HepG2 (cell line): Measurements from ENCODE around the gene ZC3H12A. TPM values are rescaled to one million over a fixed set of nuclear protein-coding genes. Genes with fewer than 3 reads are reported as not detected.

ENCODE experiments used
- CEBPB ChIP-seq: IDR thresholded peaks from 2 replicates; pipeline ENCODE4 v1.6.1; 2011; ENCODE audit warnings: low read depth, low read length, improper control_type of control experiment, borderline replicate concordance
- FOSL2 ChIP-seq: sonication (generic); formaldehyde crosslinking; IDR thresholded peaks from 2 replicates; pipeline ENCODE4 v1.4.0; 2020; ENCODE audit warnings: missing genetic modification reagents
- FOXO1 ChIP-seq: sonication (generic); formaldehyde crosslinking; IDR thresholded peaks from 2 replicates; pipeline ENCODE4 v1.4.0; 2020; ENCODE audit warnings: missing genetic modification reagents
- GATA4 ChIP-seq: sonication (generic); IDR thresholded peaks from 2 replicates; pipeline ENCODE4 v1.6.1; 2016; ENCODE audit warnings: antibody characterized with exemption, low read depth, borderline replicate concordance
- GLI4 ChIP-seq: sonication (generic); formaldehyde crosslinking; IDR thresholded peaks from 2 replicates; pipeline ENCODE4 v1.5.1; 2020; ENCODE audit warnings: missing genetic modification reagents, mild to moderate bottlenecking, moderate library complexity, borderline replicate concordance
- GZF1 ChIP-seq: sonication (generic); formaldehyde crosslinking; IDR thresholded peaks from 2 replicates; pipeline ENCODE4 v1.5.1; 2020; ENCODE audit warnings: mild to moderate bottlenecking, missing genetic modification reagents
- IKZF4 ChIP-seq: sonication (generic); formaldehyde crosslinking; IDR thresholded peaks from 2 replicates; pipeline ENCODE4 v1.5.1; 2020; ENCODE audit warnings: borderline replicate concordance, mild to moderate bottlenecking, low read depth, missing genetic modification reagents; ENCODE audit errors: not compliant biosample characterization
- KLF13 ChIP-seq: sonication (generic); formaldehyde crosslinking; IDR thresholded peaks from 2 replicates; pipeline ENCODE4 v1.4.0; 2020; ENCODE audit warnings: mild to moderate bottlenecking, missing genetic modification reagents
- MED1 ChIP-seq: sonication (generic); formaldehyde crosslinking; IDR thresholded peaks from 2 replicates; pipeline ENCODE4 v1.4.0; 2020; ENCODE audit warnings: missing genetic modification reagents
- RELA ChIP-seq: sonication (generic); formaldehyde crosslinking; IDR thresholded peaks from 2 replicates; pipeline ENCODE4 v1.4.0; 2020; ENCODE audit warnings: missing genetic modification reagents
- SOX13 ChIP-seq, 3 experiments: fragments of 450-650 bp in 1 of 3; sonication (generic) in 1 of 3; formaldehyde crosslinking in 1 of 3; IDR thresholded peaks in 2 of 3; conservative IDR thresholded peaks in 1 of 3; 2 replicates each; pipeline versions ENCODE4 v1.5.0 to v1.6.1; 2016 to 2020; ENCODE audit warnings: antibody characterized with exemption in 1 of 3, mild to moderate bottlenecking in 1 of 3, missing compliant biosample characterization in 1 of 3, missing genetic modification reagents in 1 of 3, moderate library complexity in 1 of 3
- ZNF143 ChIP-seq: sonication (generic); formaldehyde crosslinking; IDR thresholded peaks from 2 replicates; pipeline ENCODE4 v1.4.0; 2020; ENCODE audit warnings: missing genetic modification reagents
- ZNF160 ChIP-seq: sonication (generic); formaldehyde crosslinking; IDR thresholded peaks from 2 replicates; pipeline ENCODE4 v1.8.0; 2022; ENCODE audit warnings: mild to moderate bottlenecking, inconsistent platforms, missing genetic modification reagents
- ZNF225 ChIP-seq: sonication (generic); formaldehyde crosslinking; IDR thresholded peaks from 2 replicates; pipeline ENCODE4 v1.4.0; 2020; ENCODE audit warnings: mild to moderate bottlenecking, missing genetic modification reagents
- ZNF24 ChIP-seq: fragments of 450-650 bp; IDR thresholded peaks from 2 replicates; pipeline ENCODE4 v1.6.1; 2017; ENCODE audit warnings: antibody characterized with exemption, mild to moderate bottlenecking
- ZNF3 ChIP-seq: IDR thresholded peaks from 2 replicates; pipeline ENCODE4 v1.7.0; 2017; ENCODE audit warnings: inconsistent platforms
- ZNF484 ChIP-seq: sonication (generic); formaldehyde crosslinking; IDR thresholded peaks from 2 replicates; pipeline ENCODE4 v1.5.1; 2020; ENCODE audit warnings: mild to moderate bottlenecking, low read depth, missing genetic modification reagents, borderline replicate concordance
- ZNF770 ChIP-seq: sonication (generic); formaldehyde crosslinking; IDR thresholded peaks from 2 replicates; pipeline ENCODE4 v1.5.0; 2020; ENCODE audit warnings: mild to moderate bottlenecking, missing genetic modification reagents
- ZSCAN21 ChIP-seq: sonication (generic); formaldehyde crosslinking; IDR thresholded peaks from 2 replicates; pipeline ENCODE4 v1.8.0; 2022; ENCODE audit warnings: mild to moderate bottlenecking, missing genetic modification reagents, moderate library complexity, borderline replicate concordance
- polyA plus RNA-seq, 8 experiments: library from polyadenylated mRNA; depleted of rRNA in 3 of 8; stranded (reverse) in 7 of 8; unstranded in 1 of 8; fragments of >200 nt; fragmentation: Illumina TruSeq in 4 of 8; extraction: Trizol in 4 of 8; gene quantifications; 2 replicates each; pipeline versions ENCODE4 v1.2.1 to v1.2.3, GENCODE V29; 2011 to 2016; ENCODE audit warnings: low read depth in 4 of 8, missing spikeins in 1 of 8, mixed read lengths in 1 of 8; ENCODE audit not compliant: insufficient read depth in 1 of 8
- total RNA-seq, 5 experiments: library from RNA; depleted of rRNA; stranded (reverse); fragments of >200 nt; fragmentation: Illumina TruSeq; extraction: Trizol; gene quantifications; 2 replicates each; pipeline ENCODE4 v1.2.3, GENCODE V29; 2016; ENCODE audit warnings: low read depth in 1 of 5
- TF ChIP-seq, protein P1 (sequence below): sonication (generic); formaldehyde crosslinking; IDR thresholded peaks from 2 replicates; pipeline ENCODE4 v1.5.0; 2020; ENCODE audit warnings: mild to moderate bottlenecking, missing genetic modification reagents, borderline replicate concordance

Gene ZC3H12A
- total and polyA plus RNA-seq, 2 of the 13 experiments (the other 11 are each of a cell fraction or from before 2014, with no cell fraction given): 6.8 to 13.3 TPM

- TF ChIP-seq, protein P1, sequence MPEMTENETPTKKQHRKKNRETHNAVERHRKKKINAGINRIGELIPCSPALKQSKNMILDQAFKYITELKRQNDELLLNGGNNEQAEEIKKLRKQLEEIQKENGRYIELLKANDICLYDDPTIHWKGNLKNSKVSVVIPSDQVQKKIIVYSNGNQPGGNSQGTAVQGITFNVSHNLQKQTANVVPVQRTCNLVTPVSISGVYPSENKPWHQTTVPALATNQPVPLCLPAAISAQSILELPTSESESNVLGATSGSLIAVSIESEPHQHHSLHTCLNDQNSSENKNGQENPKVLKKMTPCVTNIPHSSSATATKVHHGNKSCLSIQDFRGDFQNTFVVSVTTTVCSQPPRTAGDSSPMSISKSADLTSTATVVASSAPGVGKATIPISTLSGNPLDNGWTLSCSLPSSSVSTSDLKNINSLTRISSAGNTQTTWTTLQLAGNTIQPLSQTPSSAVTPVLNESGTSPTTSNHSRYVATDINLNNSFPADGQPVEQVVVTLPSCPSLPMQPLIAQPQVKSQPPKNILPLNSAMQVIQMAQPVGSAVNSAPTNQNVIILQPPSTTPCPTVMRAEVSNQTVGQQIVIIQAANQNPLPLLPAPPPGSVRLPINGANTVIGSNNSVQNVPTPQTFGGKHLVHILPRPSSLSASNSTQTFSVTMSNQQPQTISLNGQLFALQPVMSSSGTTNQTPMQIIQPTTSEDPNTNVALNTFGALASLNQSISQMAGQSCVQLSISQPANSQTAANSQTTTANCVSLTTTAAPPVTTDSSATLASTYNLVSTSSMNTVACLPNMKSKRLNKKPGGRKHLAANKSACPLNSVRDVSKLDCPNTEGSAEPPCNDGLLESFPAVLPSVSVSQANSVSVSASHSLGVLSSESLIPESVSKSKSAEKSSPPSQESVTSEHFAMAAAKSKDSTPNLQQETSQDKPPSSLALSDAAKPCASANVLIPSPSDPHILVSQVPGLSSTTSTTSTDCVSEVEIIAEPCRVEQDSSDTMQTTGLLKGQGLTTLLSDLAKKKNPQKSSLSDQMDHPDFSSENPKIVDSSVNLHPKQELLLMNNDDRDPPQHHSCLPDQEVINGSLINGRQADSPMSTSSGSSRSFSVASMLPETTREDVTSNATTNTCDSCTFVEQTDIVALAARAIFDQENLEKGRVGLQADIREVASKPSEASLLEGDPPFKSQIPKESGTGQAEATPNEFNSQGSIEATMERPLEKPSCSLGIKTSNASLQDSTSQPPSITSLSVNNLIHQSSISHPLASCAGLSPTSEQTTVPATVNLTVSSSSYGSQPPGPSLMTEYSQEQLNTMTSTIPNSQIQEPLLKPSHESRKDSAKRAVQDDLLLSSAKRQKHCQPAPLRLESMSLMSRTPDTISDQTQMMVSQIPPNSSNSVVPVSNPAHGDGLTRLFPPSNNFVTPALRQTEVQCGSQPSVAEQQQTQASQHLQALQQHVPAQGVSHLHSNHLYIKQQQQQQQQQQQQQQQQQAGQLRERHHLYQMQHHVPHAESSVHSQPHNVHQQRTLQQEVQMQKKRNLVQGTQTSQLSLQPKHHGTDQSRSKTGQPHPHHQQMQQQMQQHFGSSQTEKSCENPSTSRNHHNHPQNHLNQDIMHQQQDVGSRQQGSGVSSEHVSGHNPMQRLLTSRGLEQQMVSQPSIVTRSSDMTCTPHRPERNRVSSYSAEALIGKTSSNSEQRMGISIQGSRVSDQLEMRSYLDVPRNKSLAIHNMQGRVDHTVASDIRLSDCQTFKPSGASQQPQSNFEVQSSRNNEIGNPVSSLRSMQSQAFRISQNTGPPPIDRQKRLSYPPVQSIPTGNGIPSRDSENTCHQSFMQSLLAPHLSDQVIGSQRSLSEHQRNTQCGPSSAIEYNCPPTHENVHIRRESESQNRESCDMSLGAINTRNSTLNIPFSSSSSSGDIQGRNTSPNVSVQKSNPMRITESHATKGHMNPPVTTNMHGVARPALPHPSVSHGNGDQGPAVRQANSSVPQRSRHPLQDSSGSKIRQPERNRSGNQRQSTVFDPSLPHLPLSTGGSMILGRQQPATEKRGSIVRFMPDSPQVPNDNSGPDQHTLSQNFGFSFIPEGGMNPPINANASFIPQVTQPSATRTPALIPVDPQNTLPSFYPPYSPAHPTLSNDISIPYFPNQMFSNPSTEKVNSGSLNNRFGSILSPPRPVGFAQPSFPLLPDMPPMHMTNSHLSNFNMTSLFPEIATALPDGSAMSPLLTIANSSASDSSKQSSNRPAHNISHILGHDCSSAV (CRISPR knock-in tag): no peak
- 0 out of 2 replicates have a peak, but pooled peaks have one; percentile 28 for TF ChIP-seq MED1
- no peak for TF ChIP-seq RELA (CRISPR knock-in tag)
- no peak for TF ChIP-seq ZNF24
- no peak for TF ChIP-seq GZF1 (CRISPR knock-in tag)
- no peak for TF ChIP-seq ZNF484 (CRISPR knock-in tag)
- no peak for TF ChIP-seq ZNF225 (CRISPR knock-in tag)
- TF ChIP-seq ZNF770 (CRISPR knock-in tag): peak; percentile 96
- TF ChIP-seq SOX13 (IDR thresholded peaks at IDR 0.05): peak; percentile 19; the same call in 1 of the 2 replicates
- peak in 1 of 2 experiments; percentile 83; a peak in 2 of 4 replicates for TF ChIP-seq SOX13 (CRISPR knock-in tag; conservative IDR thresholded peaks at IDR 0.05 in 1 of 2, IDR thresholded peaks at IDR 0.05 in 1 of 2)
- TF ChIP-seq FOXO1 (CRISPR knock-in tag): no peak
- no peak for TF ChIP-seq GATA4
- TF ChIP-seq ZNF160 (CRISPR knock-in tag): no peak
- no peak for TF ChIP-seq GLI4 (CRISPR knock-in tag)
- TF ChIP-seq KLF13 (CRISPR knock-in tag): no peak
- no peak for TF ChIP-seq ZSCAN21 (CRISPR knock-in tag)
- peak; percentile 57 for TF ChIP-seq CEBPB
- TF ChIP-seq IKZF4 (CRISPR knock-in tag): no peak
- no peak for TF ChIP-seq ZNF143 (CRISPR knock-in tag)
- no peak for TF ChIP-seq FOSL2
- TF ChIP-seq ZNF3 (CRISPR knock-in tag): 0 out of 2 replicates have a peak, but pooled peaks have one; percentile 43
Observed at GRCh38 chr1:37461698-37462436, 12.5 kb upstream of the ZC3H12A start (continued).
